BLaER1 (cell line): ENCODE results near the gene SNX5.

Experiments
- H3K27ac ChIP-seq: shearing (Covaris generic); formaldehyde crosslinking; 2 replicates; pipeline ENCODE4 v1.8.1; 2022
- H3K27me3 ChIP-seq: shearing (Covaris generic); formaldehyde crosslinking; 2 replicates; pipeline ENCODE4 v1.8.1; 2022
- H3K36me3 ChIP-seq: shearing (Covaris generic); formaldehyde crosslinking; 2 replicates; pipeline ENCODE4 v1.8.1; 2022
- H3K4me1 ChIP-seq: shearing (Covaris generic); formaldehyde crosslinking; 2 replicates; pipeline ENCODE4 v1.8.1; 2022
- H3K4me2 ChIP-seq: shearing (Covaris generic); formaldehyde crosslinking; 2 replicates; pipeline ENCODE4 v1.8.1; 2022
- H3K4me3 ChIP-seq: shearing (Covaris generic); formaldehyde crosslinking; 2 replicates; pipeline ENCODE4 v1.8.1; 2022
- H3K9ac ChIP-seq: shearing (Covaris generic); formaldehyde crosslinking; 2 replicates; pipeline ENCODE4 v1.8.1; 2022
- H3K9me3 ChIP-seq: shearing (Covaris generic); formaldehyde crosslinking; 2 replicates; pipeline ENCODE4 v1.8.1; 2022
- H4K20me1 ChIP-seq: shearing (Covaris generic); formaldehyde crosslinking; 2 replicates; pipeline ENCODE4 v1.8.1; 2022
- Cebpa-rat ChIP-seq: shearing (Covaris generic); IDR thresholded peaks from 2 replicates; pipeline ENCODE4 v1.8.1; 2022

SNX5 gene

GRCh38 chr20:17993546-17993945, 25.0 kb upstream of the SNX5 start:
- H3K9ac ChIP-seq, result no peak overlapping the region

GRCh38 chr20:17992847-17993513, 24.4 kb upstream of the SNX5 start:
- Histone ChIP-seq H3K27ac (peak overlapping the region; percentile 45; the same call in 1 of the 2 replicates), H3K9ac (no peak overlapping the region), H3K27me3 (no peaks in the 10 kb centered on the region), H3K4me1 (peaks cover 88% of the 10 kb centered on the region), H3K4me3 (no peak overlapping the region), H3K9me3 (no peaks in the 10 kb centered on the region), H3K36me3 (peaks cover 39% of the 10 kb centered on the region), H3K4me2 (peak overlapping the region; percentile 62), H4K20me1 (no peaks in the 10 kb centered on the region)
- no peak for TF ChIP-seq Cebpa-rat

More at GRCh38 chr20:17993546-17993945, 25.0 kb upstream of the SNX5 start:
- Histone ChIP-seq H3K36me3 (peaks cover 33% of the 10 kb centered on the region), H4K20me1 (no peaks in the 10 kb centered on the region), H3K4me3 (no peak overlapping the region), H3K9me3 (no peaks in the 10 kb centered on the region), H3K4me1 (peaks cover 83% of the 10 kb centered on the region), H3K4me2 (peak overlapping the region; percentile 62), H3K27me3 (no peaks in the 10 kb centered on the region), H3K27ac (peak overlapping the region; percentile 1; the same call in 1 of the 2 replicates)
- no peak for TF ChIP-seq Cebpa-rat

- Histone ChIP-seq H3K9ac (0 out of 2 replicates have a peak overlapping the region, but pooled peaks have one; percentile 41), H3K9me3 (no peaks in the 10 kb centered on the region), H4K20me1 (no peaks in the 10 kb centered on the region), H3K4me3 (no peak overlapping the region), H3K36me3 (peaks cover 44% of the 10 kb centered on the region), H3K4me1 (peaks cover 88% of the 10 kb centered on the region), H3K4me2 (peak overlapping the region; percentile 62), H3K27me3 (no peaks in the 10 kb centered on the region), H3K27ac (peak overlapping the region; percentile 45; the same call in 1 of the 2 replicates)
- no peak for TF ChIP-seq Cebpa-rat
These were observed 23.6 kb upstream of the SNX5 start for GRCh38 chr20:17992224-17992637.

- Histone ChIP-seq H3K9me3 (no peaks in the 10 kb centered on the region), H4K20me1 (no peaks in the 10 kb centered on the region; the same call in 1 of the 2 replicates), H3K4me1 (peaks cover 78% of the 10 kb centered on the region), H3K27me3 (no peaks in the 10 kb centered on the region), H3K4me2 (peak overlapping the region; percentile 3; the same call in 1 of the 2 replicates), H3K4me3 (no peak overlapping the region), H3K9ac (peak overlapping the region; percentile 7; the same call in 1 of the 2 replicates), H3K27ac (no peak overlapping the region), H3K36me3 (peaks cover 61% of the 10 kb centered on the region)
- peak; percentile 72; the same call in 1 of the 2 replicates for TF ChIP-seq Cebpa-rat
These were observed 21.8 kb upstream of the SNX5 start for GRCh38 chr20:17990278-17990972.

GRCh38 chr20:17987988-17988387, 19.4 kb upstream of the SNX5 start:
- Histone ChIP-seq H3K27me3 (no peaks in the 10 kb centered on the region), H3K4me2 (peak overlapping the region; percentile 1), H3K4me1 (peaks cover 53% of the 10 kb centered on the region)

GRCh38 chr20:17985388-17986018, 16.9 kb upstream of the SNX5 start:
- Histone ChIP-seq H3K9ac (no peak overlapping the region), H3K27ac (no peak overlapping the region), H4K20me1 (peaks cover 18% of the 10 kb centered on the region), H3K4me2 (no peak overlapping the region), H3K9me3 (no peaks in the 10 kb centered on the region), H3K4me1 (peaks cover 30% of the 10 kb centered on the region), H3K4me3 (no peak overlapping the region), H3K36me3 (peaks cover 87% of the 10 kb centered on the region), H3K27me3 (no peaks in the 10 kb centered on the region)
- TF ChIP-seq Cebpa-rat, result no peak

More at GRCh38 chr20:17987988-17988387, 19.4 kb upstream of the SNX5 start:
- peaks cover 9% of the 10 kb centered on the region; the same call in 1 of the 2 replicates for H4K20me1 ChIP-seq
- no peak overlapping the region for H3K27ac ChIP-seq
- no peak for TF ChIP-seq Cebpa-rat
- H3K4me3 ChIP-seq, result no peak overlapping the region
- H3K9me3 ChIP-seq, result no peaks in the 10 kb centered on the region
- H3K9ac ChIP-seq, result no peak overlapping the region
- H3K36me3 ChIP-seq, result peaks cover 81% of the 10 kb centered on the region

GRCh38 chr20:17976305-17976704, 7.7 kb upstream of the SNX5 start:
- Histone ChIP-seq H3K4me1 (peaks cover 49% of the 10 kb centered on the region), H4K20me1 (no peaks in the 10 kb centered on the region), H3K4me2 (no peak overlapping the region), H3K9ac (no peak overlapping the region), H3K4me3 (no peak overlapping the region), H3K27ac (no peak overlapping the region), H3K27me3 (no peaks in the 10 kb centered on the region), H3K9me3 (no peaks in the 10 kb centered on the region), H3K36me3 (peaks cover 64% of the 10 kb centered on the region)
- no peak for TF ChIP-seq Cebpa-rat

- Histone ChIP-seq H3K36me3 (peaks cover 25% of the 10 kb centered on the region), H3K27me3 (no peaks in the 10 kb centered on the region), H3K4me1 (peaks cover 52% of the 10 kb centered on the region), H3K4me3 (peak overlapping the region; percentile 92), H4K20me1 (peaks cover 12% of the 10 kb centered on the region; the same call in 1 of the 2 replicates), H3K4me2 (peak overlapping the region; percentile 95), H3K9ac (peak overlapping the region; percentile 100), H3K27ac (peak overlapping the region; percentile 100), H3K9me3 (no peaks in the 10 kb centered on the region)
- TF ChIP-seq Cebpa-rat, result no peak
These were observed 3.5 kb upstream of the SNX5 start for GRCh38 chr20:17972121-17972520.

- H3K9ac ChIP-seq, result peak overlapping the region; percentile 100
- no peaks in the 10 kb centered on the region for H3K27me3 ChIP-seq
These were observed 2.9 kb upstream of the SNX5 start for GRCh38 chr20:17971300-17972013.

More at GRCh38 chr20:17971300-17972013, 2.9 kb upstream of the SNX5 start:
- no peak for TF ChIP-seq Cebpa-rat
- Histone ChIP-seq H3K4me3 (peak overlapping the region; percentile 92), H3K9me3 (no peaks in the 10 kb centered on the region), H3K4me2 (peak overlapping the region; percentile 95), H3K36me3 (peaks cover 24% of the 10 kb centered on the region), H4K20me1 (peaks cover 18% of the 10 kb centered on the region), H3K27ac (peak overlapping the region; percentile 100), H3K4me1 (peaks cover 52% of the 10 kb centered on the region)
